GM19452 (cell line): ENCODE data around the gene PEX1.
A peak's percentile ranks its signal among the peaks of the same experiment; 100 is the strongest.
"Not testable (repeated sequence)": the region's sequence is repeated elsewhere in the genome, so short reads cannot be mapped to it uniquely, and the experiment has no call there.

Source experiments
- ATAC-seq: cut with Tn5 transposase; IDR thresholded peaks from one replicate; pipeline ENCODE4 v1.9.1; 2021; ENCODE audit not compliant: unreplicated experiment

Gene PEX1

DNA sequence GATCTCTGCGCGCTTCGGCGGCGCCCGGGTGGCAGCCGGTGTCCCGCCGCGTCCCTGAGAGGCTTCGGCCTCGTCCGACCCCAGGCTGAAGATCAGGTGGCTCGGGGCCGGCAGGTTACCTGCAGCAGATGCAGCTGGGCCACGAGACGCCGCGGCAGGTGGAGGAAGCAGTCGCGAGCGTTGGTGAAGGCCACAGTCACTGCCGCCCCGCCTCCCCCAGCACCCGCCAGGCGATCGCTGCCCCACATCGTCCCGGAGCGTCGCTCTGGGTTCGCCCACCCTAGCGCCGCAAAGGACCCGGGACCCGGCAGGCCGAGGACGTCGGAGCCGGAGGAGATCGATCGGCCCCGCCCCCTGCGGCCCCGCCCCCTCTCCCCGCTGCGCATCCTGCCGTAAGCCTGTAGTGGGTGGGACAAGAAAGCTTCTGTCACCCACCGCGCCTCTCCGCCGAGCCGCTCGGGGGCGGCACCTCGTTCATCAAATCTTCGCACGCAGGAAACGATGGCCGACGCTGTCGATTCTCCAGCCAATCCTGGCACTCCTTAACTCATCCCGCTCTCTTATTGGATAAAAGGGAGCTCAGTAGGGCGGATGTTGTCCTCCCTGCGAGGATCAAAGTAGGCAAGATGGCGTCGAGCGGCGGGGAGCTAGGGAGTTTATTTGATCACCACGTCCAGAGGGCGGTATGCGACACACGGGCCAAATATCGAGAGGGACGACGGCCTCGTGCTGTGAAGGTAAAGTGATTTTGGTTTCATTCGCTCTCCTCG is at the start of gene PEX1, which contains the start of gene RBM48:
TSS of gene PEX1 (minus strand) at position 333 of the 770 bp plus-strand sequence. CDS start at position 248, 85 bp downstream.
TSS of gene RBM48 (plus strand) at position 608 of the 770 bp plus-strand sequence. CDS start at position 627, 19 bp downstream.
- peak; percentile 94 for ATAC-seq

DNA sequence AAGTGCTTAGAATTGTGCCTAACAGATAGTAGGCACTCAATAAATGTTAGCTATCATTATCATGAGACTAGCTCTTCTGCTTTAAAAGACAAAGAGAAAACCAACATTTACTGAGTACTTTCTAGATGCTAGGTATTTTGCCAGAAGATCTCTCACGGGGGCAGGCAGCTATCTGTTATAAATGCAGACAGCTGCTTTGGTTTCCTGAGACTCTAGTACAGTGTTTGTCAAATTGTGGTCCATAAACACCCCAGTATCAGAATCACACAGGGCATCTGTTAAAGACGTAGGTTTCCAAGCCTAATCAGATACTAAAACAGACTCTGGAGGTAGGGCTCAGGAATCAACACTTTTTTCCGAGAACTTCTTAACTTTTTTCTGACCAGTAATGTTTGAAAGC is 48.0 kb upstream of the PEX1 start:
- ATAC-seq: no peak

DNA sequence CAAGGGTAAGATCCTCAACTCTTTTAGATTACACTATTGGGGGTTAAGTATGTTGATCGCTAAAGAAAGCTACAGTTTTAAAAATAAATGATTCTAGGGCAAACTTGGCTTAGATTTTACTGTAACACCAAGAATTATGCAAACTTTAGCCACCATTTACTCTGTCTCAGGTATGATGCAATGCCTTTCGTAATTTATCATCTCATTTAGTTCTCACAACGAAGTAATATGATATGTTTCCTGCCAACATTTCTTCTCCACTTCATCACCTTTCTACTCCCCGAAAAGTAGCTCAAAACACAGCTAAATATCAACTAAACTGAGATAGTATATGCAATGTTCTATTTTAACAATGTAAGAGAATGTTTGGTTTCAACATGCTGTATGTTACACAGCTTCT is 40.8 kb upstream of the PEX1 start:
- ATAC-seq: no peak

DNA sequence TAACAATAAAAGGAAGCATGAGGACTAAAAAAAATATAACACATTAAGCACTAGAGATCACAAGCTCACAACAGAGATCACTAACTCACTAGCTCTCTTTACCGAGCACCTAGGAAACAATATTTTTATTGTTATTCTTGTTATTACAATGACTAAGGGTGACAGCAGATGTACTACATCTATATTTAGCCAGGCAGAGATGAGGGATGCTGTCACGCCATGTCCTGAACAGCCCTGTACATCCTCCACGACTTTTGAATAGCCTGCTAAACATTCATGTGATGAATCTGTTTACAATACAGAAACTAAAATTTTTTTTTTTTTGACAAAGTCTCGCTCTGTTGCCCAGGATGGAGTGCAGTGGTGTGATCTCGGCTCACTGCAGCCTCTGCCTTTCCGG is 39.1 kb upstream of the PEX1 start:
- no peak for ATAC-seq

DNA sequence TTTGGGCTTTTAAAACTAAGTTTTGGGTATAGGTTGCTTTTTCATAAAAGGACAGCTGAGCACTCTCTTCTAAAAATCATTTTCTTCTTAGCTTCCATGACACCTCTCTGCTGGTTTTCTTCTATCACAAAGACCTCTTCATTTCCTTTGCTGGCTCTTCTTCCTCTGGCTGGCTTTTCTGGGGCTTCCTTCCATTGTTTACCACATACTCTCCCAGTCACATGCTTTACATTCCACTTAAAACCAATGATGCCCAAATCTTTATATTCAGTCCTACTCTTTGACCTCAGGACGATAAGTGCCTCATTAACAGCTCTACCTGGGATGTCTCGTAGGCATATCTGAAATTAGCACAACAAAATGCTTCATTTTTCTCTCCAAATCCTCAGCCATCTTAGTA is 35.0 kb upstream of the PEX1 start:
- no peak for ATAC-seq

DNA sequence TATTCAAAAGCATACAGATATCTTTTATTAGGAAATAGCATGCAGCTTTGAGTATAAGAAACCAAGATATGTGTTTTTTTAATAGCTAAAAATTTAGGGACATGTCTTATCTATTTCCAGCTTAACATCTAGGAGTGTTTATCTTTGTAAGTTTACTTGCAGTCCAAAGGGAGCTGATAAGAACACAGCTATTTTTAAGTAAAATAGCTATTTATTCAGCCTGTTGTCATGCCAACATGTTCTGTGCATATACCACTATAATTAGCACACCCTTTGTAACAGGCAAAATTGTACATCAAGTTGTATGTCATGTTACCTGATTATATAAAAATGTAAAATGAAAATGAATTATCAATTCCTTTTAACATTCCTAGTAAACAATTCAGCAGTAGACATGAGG is 32.3 kb upstream of the PEX1 start:
- ATAC-seq: no peak

DNA sequence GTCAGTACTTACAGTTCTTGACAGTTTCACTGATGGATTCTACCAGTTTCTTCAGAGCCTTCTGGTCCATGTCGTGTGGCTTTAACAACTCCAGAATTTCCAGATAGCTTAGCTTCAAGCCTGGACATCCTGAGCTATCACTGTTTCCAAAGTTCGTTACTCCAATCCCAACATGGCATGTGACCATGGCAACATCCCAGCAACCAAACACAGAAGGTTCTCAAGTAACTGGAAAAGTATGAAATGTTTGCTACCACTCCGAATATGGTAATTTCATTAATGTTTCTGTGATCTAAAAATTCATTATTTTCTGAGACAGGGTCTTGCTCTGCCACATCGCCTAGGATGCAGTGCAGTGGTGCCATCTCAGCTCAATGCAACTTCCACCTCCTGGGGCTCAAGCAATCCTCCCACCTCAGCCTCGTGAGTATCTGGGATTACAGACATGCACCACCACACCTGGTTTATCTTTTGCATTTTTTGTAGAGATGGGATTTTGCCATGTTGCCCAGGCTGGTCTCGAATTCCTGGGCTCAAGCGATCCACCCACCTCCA is 29.6 kb upstream of the PEX1 start:
- no peak for ATAC-seq

DNA sequence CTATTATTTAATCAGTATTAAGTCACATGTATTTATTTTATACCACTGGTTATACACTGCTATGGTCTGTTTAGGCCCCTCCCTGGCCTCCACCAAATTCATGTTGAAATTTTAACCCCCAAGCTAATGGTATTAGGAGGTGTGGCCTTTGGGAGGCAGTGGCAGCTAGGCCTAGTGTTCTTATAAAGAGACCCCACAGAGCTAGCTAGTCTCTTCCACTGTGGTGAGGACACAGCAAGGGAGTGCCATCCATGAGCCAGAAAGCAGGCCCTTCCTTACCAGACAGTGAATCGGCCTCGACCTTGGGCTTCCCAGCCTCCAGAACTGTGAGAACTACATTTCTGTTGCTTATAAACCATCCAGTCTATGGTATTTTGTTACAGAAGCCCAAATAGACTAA is 28.9 kb upstream of the PEX1 start:
- ATAC-seq: no peak

DNA sequence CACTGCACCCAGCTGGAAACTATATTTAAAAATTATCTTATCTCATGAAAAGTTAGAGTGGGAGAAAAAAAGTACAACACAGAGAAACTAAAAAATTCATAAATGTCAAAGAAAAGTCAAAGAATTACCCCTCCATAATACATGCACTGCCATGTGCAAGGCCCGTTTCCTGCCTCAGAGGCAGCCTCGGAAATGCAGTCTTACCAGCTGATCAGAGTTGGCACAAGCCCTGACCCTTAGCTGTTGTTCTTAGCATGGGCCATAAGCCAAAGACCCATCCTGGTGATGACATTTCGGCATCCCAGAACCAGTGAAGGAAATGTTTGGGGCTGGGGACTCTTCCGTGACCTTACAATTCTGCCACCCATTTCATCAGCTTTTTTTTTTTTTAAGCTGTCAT is 21.9 kb upstream of the PEX1 start:
- no peak for ATAC-seq

DNA sequence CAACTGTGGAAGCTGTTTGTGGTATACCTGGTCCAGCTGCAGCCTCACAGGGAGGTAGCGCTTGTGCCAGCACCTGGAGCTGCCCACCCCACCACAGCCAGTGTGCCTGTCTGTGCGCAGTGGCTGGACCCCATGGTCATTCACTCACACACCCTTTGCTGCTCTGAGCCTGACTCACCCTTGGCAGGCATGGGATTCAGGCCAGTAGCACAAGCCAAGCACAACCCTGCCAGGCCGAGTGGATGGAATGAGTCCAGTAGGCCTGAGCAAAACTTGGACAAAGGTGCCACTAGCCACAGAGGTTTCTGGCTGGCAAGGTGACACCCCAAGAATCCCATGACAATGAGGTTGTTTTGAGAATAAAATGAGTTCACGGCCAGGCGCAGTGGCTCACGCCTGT is 19.3 kb upstream of the PEX1 start:
- no peak for ATAC-seq

GRCh38 chr7:92546856-92547497 is 18.7 kb upstream of the PEX1 start:
- ATAC-seq: no peak

DNA sequence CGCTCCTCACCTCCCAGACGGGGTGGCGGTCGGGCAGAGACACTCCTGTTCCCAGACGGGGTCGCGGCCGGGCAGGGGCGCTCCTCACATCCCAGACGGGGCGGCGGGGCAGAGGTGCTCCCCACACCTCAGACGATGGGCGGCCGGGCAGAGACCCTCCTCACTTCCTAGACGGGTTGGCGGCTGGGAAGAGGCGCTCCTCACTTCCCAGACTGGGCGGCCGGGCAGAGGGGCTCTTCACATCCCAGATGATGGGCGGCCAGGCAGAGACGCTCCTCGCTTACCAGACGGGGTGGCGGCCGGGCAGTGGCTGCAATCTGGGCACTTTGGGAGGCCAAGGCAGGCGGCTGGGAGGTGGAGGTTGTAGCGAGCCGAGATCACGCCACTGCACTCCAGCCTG is 16.8 kb upstream of the PEX1 start:
- not testable (repeated sequence) for ATAC-seq

DNA sequence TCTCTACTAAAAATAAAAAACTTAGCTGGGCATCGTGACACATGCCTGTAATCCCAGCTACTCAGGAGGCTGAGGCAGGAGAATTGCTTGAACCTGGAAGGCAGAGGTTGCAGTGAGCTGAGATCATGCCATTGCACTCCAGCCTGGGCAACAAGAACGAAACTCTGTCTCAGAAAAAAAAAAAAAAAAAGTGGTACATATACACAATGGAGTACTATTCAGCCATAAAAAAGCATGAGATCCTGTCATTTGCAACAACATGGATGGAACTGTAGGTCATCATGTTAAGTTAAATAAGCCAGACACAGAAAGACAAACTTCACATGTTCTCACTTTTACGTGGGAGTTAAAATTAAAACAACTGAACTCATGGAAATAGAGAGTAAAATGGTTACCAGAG is 15.2 kb upstream of the PEX1 start:
- not testable (repeated sequence) for ATAC-seq

DNA sequence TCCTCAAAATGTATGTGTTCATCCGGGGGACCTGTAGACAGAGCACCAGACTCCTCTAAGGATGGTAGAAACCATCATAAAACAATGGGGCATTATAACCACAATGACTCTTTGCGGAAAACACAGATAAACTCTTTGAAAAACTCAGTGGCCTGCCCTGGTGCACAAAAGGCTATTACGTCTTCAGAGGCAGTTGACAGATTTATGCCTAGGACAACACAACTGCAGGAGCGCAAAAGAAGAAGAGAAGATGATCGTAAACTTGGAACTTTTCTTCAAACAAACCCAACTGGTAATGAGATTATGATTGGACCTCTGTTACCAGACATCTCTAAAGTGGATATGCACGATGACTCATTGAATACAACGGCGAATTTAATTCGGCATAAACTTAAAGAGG is 6.3 kb upstream of the PEX1 start:
- ATAC-seq: no peak

DNA sequence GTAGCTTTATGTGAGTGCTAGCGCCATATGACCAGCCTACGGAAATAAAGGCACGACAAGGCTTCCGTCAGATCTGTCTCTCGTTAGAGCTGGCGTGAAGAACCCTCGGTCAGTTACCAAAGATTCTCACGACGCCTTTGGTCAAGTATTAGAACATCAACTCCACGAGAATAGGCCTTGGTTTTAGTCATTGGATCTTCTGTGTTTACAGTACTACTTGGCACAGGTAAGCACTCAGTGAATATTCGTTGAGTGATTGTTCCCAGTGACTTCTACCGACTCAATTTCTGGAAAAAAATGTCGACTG is 591 bp upstream of the PEX1 start:
- peak; percentile 10 for ATAC-seq

DNA sequence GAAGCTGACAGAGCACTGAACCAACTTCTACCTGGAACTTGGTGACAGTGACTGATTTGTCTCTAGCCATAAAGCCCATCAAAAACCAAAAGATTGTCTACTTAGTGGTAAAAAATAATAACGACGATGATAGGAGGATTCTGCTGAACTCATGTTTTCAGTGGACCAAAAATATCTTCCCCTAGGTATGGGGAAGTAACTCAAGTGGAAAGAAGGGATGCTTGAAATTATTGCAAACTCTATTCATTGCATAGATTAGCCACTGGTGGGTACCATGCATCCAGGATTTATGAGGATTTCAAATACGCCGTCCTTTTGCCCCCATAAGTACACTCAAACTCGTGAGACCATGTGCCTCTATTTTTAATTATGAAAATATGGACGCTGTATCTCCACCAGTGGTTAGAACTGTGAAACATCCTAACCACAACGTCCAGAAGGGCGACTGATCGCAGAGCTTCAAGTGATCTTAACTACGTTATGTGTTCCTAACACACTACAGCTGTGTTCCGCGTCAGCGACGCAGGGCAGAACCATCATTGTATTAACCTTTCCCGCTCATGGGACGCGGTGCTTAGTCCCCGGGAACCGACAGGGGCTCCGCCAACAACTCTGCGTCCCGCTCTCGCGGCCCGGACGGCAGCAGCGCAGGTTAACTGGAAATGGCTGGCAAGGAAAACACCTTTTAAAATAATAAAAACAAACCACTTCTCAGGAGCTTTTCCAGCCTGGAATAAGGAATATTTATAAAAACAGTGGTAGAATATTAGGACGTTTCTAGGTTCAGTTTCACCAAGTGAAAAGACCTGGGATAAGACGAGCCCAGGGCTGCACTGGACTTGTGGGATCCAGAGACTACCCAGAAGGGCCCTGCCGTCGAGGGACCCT is 776 bp downstream of the PEX1 start:
- ATAC-seq: peak; percentile 34

GRCh38 chr7:92523110-92523509 is 5.2 kb downstream of the PEX1 start:
- ATAC-seq: no peak

GRCh38 chr7:92520024-92520423 is 8.3 kb downstream of the PEX1 start:
- ATAC-seq: no peak

- no peak for ATAC-seq
Observed at GRCh38 chr7:92517631-92518030, 10.7 kb downstream of the PEX1 start.

DNA sequence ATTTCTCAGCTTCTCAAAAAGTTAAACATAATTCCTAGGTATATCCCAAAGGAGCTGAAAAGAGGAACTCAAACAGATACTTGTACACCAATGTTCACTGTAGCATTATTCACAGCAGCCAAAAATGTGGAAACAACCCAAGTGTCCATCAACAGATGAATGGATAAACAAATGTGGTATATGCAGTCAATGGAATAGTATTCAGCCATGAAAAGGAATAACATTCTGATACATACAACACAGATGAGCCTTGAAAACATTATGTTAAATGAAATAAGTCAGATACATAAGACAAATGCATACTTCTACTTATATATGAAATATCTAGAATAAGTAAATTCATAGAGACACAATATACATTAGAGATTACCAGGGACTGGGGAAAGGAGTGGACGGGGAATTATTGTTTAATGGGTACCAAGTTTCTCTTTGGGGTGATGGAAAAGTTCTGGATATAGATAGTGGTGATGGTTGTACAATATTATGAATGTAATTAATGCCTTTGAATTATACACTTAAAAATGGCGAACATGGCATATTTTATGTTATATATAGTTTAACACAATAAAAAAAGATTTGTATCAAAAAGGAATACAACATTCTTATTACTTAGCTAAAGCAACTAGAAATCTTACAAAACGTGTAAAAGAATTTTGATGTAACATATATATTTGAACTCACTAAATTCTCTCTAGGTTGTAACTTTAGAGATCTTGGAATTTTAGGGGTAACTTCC is 15.0 kb downstream of the PEX1 start:
- ATAC-seq: no peak

- no peak for ATAC-seq
Observed at GRCh38 chr7:92508946-92509345, 19.4 kb downstream of the PEX1 start.
